Right atrium auricular region (tissue), 2 donors: ENCODE measurements around the gene STAT2. TPM values are rescaled to one million over a fixed set of nuclear protein-coding genes. Genes with fewer than 3 reads are reported as not detected.

ENCODE experiments used
- DNase-seq: peaks from one replicate; pipeline ENCODE4 v3.0.0-alpha.2; 2019; ENCODE audit warnings: low spot score
- H3K27ac ChIP-seq, 2 donors: fragments of 200-600 bp; sonication (generic); 1 replicate in 1 of 2; 2 replicates in 1 of 2; pipeline ENCODE4 v1.5.1; 2016 to 2019
- H3K27me3 ChIP-seq, 2 donors: fragments of 200-600 bp; sonication (generic); one replicate each; pipeline versions ENCODE4 v1.5.1 to v1.6.0; 2017 to 2019
- H3K36me3 ChIP-seq: fragments of 200-600 bp; sonication (generic); one replicate; pipeline ENCODE4 v1.5.1; 2016
- H3K4me1 ChIP-seq, 2 donors: fragments of 200-600 bp; sonication (generic); one replicate each; pipeline versions ENCODE4 v1.5.1 to v1.6.0; 2017 to 2019
- H3K4me3 ChIP-seq, 2 donors: fragments of 200-600 bp; sonication (generic); 1 replicate in 1 of 2; 2 replicates in 1 of 2; pipeline ENCODE4 v1.5.1; 2017 to 2019; ENCODE audit warnings: mild to moderate bottlenecking in 1 of 2, moderate library complexity in 1 of 2
- H3K9me3 ChIP-seq, 2 donors: fragments of 200-600 bp; sonication (generic); one replicate each; pipeline ENCODE4 v1.5.1; 2019
- total RNA-seq, 2 donors: library from RNA; depleted of rRNA; stranded (reverse); fragments of >200 nt; gene quantifications; one replicate each; pipeline ENCODE4 v1.1.0, GENCODE V29; 2016
- TF ChIP-seq, protein P1 (sequence below), 2 donors: fragments of 200-600 bp; sonication (generic); IDR thresholded peaks; one replicate each; pipeline ENCODE4 v1.5.1; 2019; ENCODE audit warnings: antibody characterized with exemption in 2 of 2

The STAT2 gene
- total RNA-seq, 2 donors from 2014 or later = 28.3 to 41.0 TPM

DNA sequence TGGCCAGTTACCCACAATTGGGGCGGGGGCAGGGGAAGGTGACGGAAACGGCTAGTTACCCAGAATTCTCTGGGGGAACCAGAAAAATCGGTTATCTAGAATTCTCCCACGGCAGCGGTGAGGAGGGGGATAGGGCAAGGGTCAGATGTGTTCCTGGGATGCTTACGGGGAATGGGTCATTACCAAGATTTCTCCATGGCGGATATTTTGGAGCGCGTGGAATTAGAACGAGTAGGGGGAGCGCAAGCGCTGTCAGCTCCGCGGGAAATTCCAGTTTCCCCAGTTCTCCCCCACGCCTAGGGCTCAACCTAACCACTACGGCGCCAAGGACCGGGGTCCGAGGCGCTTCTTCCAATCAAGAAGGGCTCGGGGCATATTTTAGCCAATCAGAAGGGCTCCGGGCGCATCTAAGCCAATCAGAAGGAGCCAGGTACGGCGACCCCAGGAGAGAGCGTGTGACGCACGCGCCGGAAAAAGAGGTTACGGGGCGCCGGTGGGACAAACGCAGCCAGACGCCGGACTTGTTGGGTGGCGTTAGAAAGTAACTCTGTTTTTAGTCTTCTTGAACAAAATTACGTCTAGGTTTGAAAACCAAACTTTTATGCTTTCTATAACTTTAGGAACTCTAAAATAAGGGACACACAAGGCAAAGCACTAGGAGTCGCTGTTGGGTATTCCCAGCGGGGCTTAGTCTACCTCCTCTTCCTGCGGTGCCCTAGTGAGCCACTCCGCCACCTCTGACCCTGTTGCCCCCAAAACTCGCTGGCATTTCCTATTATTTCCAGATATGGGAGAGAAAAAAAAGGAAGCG is 26.0 kb downstream of the STAT2 start, which contains the start of gene PAN2:
Gene PAN2 (minus strand): TSS at position 322 of the 811 bp plus-strand sequence. CDS start 906 bp downstream, outside the sequence.
- peak; percentile 99 for DNase-seq
- Histone ChIP-seq H3K27me3 (no peaks in the 10 kb centered on the region), H3K4me1 (peaks cover 0 to 14% of the 10 kb centered on the region in 2 donors), H3K9me3 (no peaks in the 10 kb centered on the region), H3K36me3 (no peaks in the 10 kb centered on the region), H3K4me3 (peak within 1 kb of the TSS; percentile 55 to 61), H3K27ac (peak within 1 kb of the TSS; percentile 92 to 95)
- TF ChIP-seq, protein P1, sequence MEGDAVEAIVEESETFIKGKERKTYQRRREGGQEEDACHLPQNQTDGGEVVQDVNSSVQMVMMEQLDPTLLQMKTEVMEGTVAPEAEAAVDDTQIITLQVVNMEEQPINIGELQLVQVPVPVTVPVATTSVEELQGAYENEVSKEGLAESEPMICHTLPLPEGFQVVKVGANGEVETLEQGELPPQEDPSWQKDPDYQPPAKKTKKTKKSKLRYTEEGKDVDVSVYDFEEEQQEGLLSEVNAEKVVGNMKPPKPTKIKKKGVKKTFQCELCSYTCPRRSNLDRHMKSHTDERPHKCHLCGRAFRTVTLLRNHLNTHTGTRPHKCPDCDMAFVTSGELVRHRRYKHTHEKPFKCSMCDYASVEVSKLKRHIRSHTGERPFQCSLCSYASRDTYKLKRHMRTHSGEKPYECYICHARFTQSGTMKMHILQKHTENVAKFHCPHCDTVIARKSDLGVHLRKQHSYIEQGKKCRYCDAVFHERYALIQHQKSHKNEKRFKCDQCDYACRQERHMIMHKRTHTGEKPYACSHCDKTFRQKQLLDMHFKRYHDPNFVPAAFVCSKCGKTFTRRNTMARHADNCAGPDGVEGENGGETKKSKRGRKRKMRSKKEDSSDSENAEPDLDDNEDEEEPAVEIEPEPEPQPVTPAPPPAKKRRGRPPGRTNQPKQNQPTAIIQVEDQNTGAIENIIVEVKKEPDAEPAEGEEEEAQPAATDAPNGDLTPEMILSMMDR (IDR thresholded peaks at IDR 0.05) = peak; percentile 23 to 70

GRCh38 chr12:56333197-56333678 is 26.7 kb downstream of the STAT2 start:
- Histone ChIP-seq H3K27me3 (no peaks in the 10 kb centered on the region), H3K9me3 (no peaks in the 10 kb centered on the region), H3K4me1 (peaks cover 0 to 14% of the 10 kb centered on the region in 2 donors), H3K27ac (peak overlapping the region; percentile 92 to 95), H3K36me3 (peaks cover 4% of the 10 kb centered on the region), H3K4me3 (peak overlapping the region; percentile 55 to 61)
- no peak for DNase-seq
- TF ChIP-seq, protein P1 (IDR thresholded peaks at IDR 0.05) = no peak

DNA sequence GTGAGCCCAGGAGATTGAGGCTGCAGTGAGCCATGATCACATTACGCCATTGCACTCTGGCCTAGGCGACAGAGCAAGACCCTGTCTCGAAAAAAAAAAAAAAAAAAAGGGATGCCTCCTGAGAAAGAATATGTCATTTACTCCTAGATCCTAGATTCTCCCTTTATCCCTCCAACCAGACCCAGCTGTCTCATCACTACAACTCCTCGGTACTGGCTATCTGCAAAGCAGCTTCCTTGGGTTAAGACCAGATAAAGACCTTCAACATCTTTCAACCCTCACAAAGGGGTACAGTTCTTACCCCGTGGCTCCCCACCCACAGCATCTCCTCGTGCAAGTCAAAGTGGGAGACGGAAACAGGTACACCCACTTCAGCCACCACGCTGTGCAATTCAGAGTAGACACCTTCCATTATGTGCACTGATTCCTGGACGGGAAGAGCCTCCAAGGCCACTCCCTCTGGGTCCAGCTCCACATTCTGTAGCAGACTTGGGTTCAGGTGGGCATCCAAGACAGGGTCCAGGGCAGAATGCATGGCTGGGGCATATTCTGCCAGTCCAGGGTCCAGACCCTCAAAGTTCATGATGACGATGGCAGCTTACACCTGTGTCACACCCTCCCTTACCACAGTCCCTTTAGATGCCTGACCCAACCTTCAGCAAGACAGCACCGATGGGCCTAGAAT is 27.3 kb downstream of the STAT2 start:
- Histone ChIP-seq H3K36me3 (peaks cover 9% of the 10 kb centered on the region), H3K27me3 (no peaks in the 10 kb centered on the region), H3K27ac (peak overlapping the region; percentile 92 to 95), H3K4me3 (peak overlapping the region; percentile 55 to 61), H3K4me1 (peaks cover 0 to 14% of the 10 kb centered on the region in 2 donors), H3K9me3 (no peaks in the 10 kb centered on the region)
- no peak for DNase-seq
- TF ChIP-seq, protein P1 (IDR thresholded peaks at IDR 0.05) = no peak

DNA sequence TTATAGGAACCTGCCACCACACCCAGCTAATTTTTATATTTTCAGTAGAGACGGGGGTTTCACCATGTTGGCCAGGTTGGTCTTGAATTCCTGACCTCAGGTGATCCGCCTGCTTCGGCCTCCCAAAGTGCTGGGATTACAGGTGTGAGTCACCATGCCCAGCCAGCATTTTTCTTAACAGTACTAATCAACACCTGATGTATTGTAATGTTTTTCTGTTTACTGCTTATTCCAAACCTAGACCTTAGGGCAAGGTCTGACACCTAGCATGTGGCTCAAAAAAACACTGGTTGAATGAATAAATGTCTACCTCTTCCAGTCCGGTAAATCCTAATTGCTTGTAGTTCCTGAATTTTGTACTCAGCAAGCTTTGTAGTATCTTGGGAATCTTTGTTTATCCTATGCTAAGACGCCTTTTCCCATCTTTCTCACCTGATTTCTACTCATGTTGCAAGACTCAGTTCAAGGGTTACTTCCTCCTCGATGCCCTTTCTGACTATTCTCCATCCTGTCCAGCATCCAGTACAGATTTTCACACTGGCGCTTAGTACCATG is 28.9 kb downstream of the STAT2 start:
- peaks cover 0 to 14% of the 10 kb centered on the region in 2 donors for H3K4me1 ChIP-seq
- TF ChIP-seq, protein P1 (IDR thresholded peaks at IDR 0.05) = no peak
- H3K27ac ChIP-seq = no peak overlapping the region
- H3K9me3 ChIP-seq = no peaks in the 10 kb centered on the region
- peaks cover 26% of the 10 kb centered on the region for H3K36me3 ChIP-seq
- no peaks in the 10 kb centered on the region for H3K27me3 ChIP-seq
- no peak overlapping the region for H3K4me3 ChIP-seq
- no peak for DNase-seq

GRCh38 chr12:56326533-56326932 is 33.4 kb downstream of the STAT2 start:
- Histone ChIP-seq H3K27ac (no peak overlapping the region), H3K9me3 (no peaks in the 10 kb centered on the region), H3K27me3 (no peaks in the 10 kb centered on the region), H3K4me1 (no peaks in the 10 kb centered on the region), H3K4me3 (no peak overlapping the region), H3K36me3 (peaks cover 70% of the 10 kb centered on the region)
- TF ChIP-seq, protein P1 (IDR thresholded peaks at IDR 0.05) = no peak
- DNase-seq = no peak
